Measurements from ENCODE around the gene HAUS6. TPM values are rescaled to one million over a fixed set of nuclear protein-coding genes. Genes with fewer than 3 reads are reported as not detected.

HAUS6 gene
- total and polyA plus RNA-seq, 2 of the 13 experiments (the other 11 are each of a cell fraction or from before 2014, with no cell fraction given) = 9.8 to 31.1 TPM

GRCh38 chr9:19087106-19088000 lies 15.4 kb downstream of the HAUS6 start:
- Histone ChIP-seq H3K79me2 (ENCODE audit: insufficient read depth, low read length) (no peaks in the 10 kb centered on the region), H3K4me3 (replicated peaks in 1 of 3; ENCODE audit: insufficient read depth in 1 of 3, low read depth in 2 of 3, low read length in 3 of 3) (no peak overlapping the region), H3K27me3 (ENCODE audit: control insufficient read depth in 1 of 2, insufficient read depth in 2 of 2, low read length in 2 of 2) (no peaks in the 10 kb centered on the region), H4K20me1 (ENCODE audit: insufficient read depth, low read length) (no peaks in the 10 kb centered on the region), H3K27ac (ENCODE audit: extremely low read length, insufficient read depth, low read length) (no peak overlapping the region), H2AFZ (ENCODE audit: low read length) (no peak overlapping the region), H3K9me3 (ENCODE audit: low read length) (no peaks in the 10 kb centered on the region), H3K36me3 (replicated peaks in 1 of 2; ENCODE audit: control insufficient read depth in 1 of 2, insufficient read depth in 2 of 2, low read length in 2 of 2) (peaks cover 10 to 65% of the 10 kb centered on the region in 2 experiments; a peak in 4 of 5 replicates), H3K9ac (ENCODE audit: insufficient read depth, low read depth, low read length) (no peak overlapping the region), H3K4me2 (ENCODE audit: low read depth, low read length) (no peak overlapping the region), H3K4me1 (ENCODE audit: insufficient read depth, low read length) (peaks cover 13% of the 10 kb centered on the region)
- intact Hi-C loops (cut with micrococcal nuclease; ENCODE audit: unreplicated experiment) (loop anchor here (5.0 kb wide), 1 partner anchor 370 kb away; no protein-coding TSS in a partner anchor), in situ Hi-C loops (cut with HindIII; ENCODE audit: extremely low pct_ligation_motif_present, low pct_unique_long_range_greater_than_20kb) (loop anchor here (25.0 kb wide), 1 partner anchor 275 kb away; no protein-coding TSS in a partner anchor)
- WGBS (ENCODE audit: low lambda C conversion rate) = 86% methylated on average over 6 of the region's 6 CpGs
- ATAC-seq = peak; percentile 69
- ChIA-PET CTCF (ENCODE audit: low intra/inter-chr PET ratio, low total read pairs) (no interaction called here), POLR2A (interaction anchor here (1.0 to 1.1 kb wide), 2 partner anchors 27 to 87 kb away, joined by 3 to 4 read pairs; no protein-coding TSS in a partner anchor)
- DNase-seq (ENCODE audit: low spot score) = peak; percentile 53
- TF ChIP-seq GABPB1 (CRISPR knock-in tag; IDR thresholded peaks at IDR 0.05) (no peak), EP300 (IDR thresholded peaks at IDR 0.05; ENCODE audit: low read depth in 2 of 2, low read length in 2 of 2) (peak in 1 of 2 experiments; percentile 19; a peak in 1 of 4 replicates), EP300 (CRISPR knock-in tag; IDR thresholded peaks at IDR 0.05; ENCODE audit: borderline replicate concordance) (no peak), FOSL2 (CRISPR knock-in tag; IDR thresholded peaks at IDR 0.05) (peak; percentile 80), NR2F6 (IDR thresholded peaks at IDR 0.05) (peak; percentile 40; the same call in 1 of the 2 replicates), NR2F6 (CRISPR knock-in tag; IDR thresholded peaks at IDR 0.05) (no peak), RARA (CRISPR knock-in tag; IDR thresholded peaks at IDR 0.05) (0 out of 2 replicates have a peak, but pooled peaks have one; percentile 21)
- FAIRE-seq = no peak
- no TSS peak for BruUV-seq (replicated peaks)

DNA sequence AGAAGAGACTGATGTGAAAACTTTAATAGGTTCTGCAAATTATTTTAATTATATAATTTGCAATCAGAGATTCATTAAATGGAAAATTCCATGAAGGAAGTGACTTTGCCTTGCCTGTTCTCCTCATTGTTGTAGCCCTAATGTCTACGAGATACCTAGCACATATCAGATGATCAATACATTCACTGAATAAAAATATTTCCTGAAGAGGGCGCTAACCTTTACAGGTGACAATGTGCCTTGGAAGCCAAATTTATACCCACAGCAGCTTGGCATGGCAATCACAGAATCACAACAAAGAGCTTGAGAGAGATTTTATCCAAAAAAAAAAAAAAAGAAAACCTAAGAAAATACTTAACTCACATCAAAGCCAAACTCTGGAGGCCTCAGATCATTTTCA lies 17.4 kb downstream of the HAUS6 start:
- POLR2A ChIA-PET = no interaction called here
- Histone ChIP-seq H3K9me3 (ENCODE audit: low read length) (no peaks in the 10 kb centered on the region), H3K4me3 (replicated peaks in 1 of 3; ENCODE audit: insufficient read depth in 1 of 3, low read depth in 2 of 3, low read length in 3 of 3) (no peak overlapping the region), H3K9ac (ENCODE audit: insufficient read depth, low read depth, low read length) (no peak overlapping the region), H3K4me1 (ENCODE audit: insufficient read depth, low read length) (peaks cover 13% of the 10 kb centered on the region), H4K20me1 (ENCODE audit: insufficient read depth, low read length) (no peaks in the 10 kb centered on the region), H3K36me3 (replicated peaks in 1 of 2; ENCODE audit: control insufficient read depth in 1 of 2, insufficient read depth in 2 of 2, low read length in 2 of 2) (peaks cover 9 to 57% of the 10 kb centered on the region in 2 experiments; a peak in 4 of 5 replicates), H3K27me3 (ENCODE audit: control insufficient read depth in 1 of 2, insufficient read depth in 2 of 2, low read length in 2 of 2) (no peaks in the 10 kb centered on the region), H3K79me2 (ENCODE audit: insufficient read depth, low read length) (no peaks in the 10 kb centered on the region), H3K27ac (ENCODE audit: extremely low read length, insufficient read depth, low read length) (no peak overlapping the region), H3K4me2 (ENCODE audit: low read depth, low read length) (no peak overlapping the region), H2AFZ (ENCODE audit: low read length) (no peak overlapping the region)
- intact Hi-C loops (cut with micrococcal nuclease; ENCODE audit: unreplicated experiment) = loop anchor here (1.0 to 5.0 kb wide), 2 partner anchors 89 to 372 kb away; no protein-coding TSS in a partner anchor
- WGBS (ENCODE audit: low lambda C conversion rate) = 56% methylated on average over 2 of the region's 2 CpGs
- ATAC-seq = peak; percentile 65
- BruUV-seq (replicated peaks) = no TSS peak
- CTCF ChIA-PET (ENCODE audit: low intra/inter-chr PET ratio, low total read pairs) = interaction anchor here (1.8 kb wide), 1 partner anchor 89 kb away, joined by 20 read pairs; no protein-coding TSS in a partner anchor
- in situ Hi-C loops (cut with HindIII; ENCODE audit: extremely low pct_ligation_motif_present, low pct_unique_long_range_greater_than_20kb) = loop anchor here (25.0 kb wide), 1 partner anchor 277 kb away; no protein-coding TSS in a partner anchor
- peak; percentile 35 for DNase-seq (ENCODE audit: low spot score)
- FAIRE-seq = no peak
- TF ChIP-seq, protein P1, sequence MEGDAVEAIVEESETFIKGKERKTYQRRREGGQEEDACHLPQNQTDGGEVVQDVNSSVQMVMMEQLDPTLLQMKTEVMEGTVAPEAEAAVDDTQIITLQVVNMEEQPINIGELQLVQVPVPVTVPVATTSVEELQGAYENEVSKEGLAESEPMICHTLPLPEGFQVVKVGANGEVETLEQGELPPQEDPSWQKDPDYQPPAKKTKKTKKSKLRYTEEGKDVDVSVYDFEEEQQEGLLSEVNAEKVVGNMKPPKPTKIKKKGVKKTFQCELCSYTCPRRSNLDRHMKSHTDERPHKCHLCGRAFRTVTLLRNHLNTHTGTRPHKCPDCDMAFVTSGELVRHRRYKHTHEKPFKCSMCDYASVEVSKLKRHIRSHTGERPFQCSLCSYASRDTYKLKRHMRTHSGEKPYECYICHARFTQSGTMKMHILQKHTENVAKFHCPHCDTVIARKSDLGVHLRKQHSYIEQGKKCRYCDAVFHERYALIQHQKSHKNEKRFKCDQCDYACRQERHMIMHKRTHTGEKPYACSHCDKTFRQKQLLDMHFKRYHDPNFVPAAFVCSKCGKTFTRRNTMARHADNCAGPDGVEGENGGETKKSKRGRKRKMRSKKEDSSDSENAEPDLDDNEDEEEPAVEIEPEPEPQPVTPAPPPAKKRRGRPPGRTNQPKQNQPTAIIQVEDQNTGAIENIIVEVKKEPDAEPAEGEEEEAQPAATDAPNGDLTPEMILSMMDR (CRISPR knock-in tag; IDR thresholded peaks at IDR 0.05) = peak; percentile 51
- TF ChIP-seq, protein P2, sequence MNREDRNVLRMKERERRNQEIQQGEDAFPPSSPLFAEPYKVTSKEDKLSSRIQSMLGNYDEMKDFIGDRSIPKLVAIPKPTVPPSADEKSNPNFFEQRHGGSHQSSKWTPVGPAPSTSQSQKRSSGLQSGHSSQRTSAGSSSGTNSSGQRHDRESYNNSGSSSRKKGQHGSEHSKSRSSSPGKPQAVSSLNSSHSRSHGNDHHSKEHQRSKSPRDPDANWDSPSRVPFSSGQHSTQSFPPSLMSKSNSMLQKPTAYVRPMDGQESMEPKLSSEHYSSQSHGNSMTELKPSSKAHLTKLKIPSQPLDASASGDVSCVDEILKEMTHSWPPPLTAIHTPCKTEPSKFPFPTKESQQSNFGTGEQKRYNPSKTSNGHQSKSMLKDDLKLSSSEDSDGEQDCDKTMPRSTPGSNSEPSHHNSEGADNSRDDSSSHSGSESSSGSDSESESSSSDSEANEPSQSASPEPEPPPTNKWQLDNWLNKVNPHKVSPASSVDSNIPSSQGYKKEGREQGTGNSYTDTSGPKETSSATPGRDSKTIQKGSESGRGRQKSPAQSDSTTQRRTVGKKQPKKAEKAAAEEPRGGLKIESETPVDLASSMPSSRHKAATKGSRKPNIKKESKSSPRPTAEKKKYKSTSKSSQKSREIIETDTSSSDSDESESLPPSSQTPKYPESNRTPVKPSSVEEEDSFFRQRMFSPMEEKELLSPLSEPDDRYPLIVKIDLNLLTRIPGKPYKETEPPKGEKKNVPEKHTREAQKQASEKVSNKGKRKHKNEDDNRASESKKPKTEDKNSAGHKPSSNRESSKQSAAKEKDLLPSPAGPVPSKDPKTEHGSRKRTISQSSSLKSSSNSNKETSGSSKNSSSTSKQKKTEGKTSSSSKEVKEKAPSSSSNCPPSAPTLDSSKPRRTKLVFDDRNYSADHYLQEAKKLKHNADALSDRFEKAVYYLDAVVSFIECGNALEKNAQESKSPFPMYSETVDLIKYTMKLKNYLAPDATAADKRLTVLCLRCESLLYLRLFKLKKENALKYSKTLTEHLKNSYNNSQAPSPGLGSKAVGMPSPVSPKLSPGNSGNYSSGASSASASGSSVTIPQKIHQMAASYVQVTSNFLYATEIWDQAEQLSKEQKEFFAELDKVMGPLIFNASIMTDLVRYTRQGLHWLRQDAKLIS (CRISPR knock-in tag; IDR thresholded peaks at IDR 0.05) = no peak
- no peak for TF ChIP-seq ATF1 (CRISPR knock-in tag; IDR thresholded peaks at IDR 0.05)

Data from HepG2 (cell line).